GM12872 (cell line): ENCODE data around the gene CPA2.

Source experiments
- TF ChIP-seq, protein P1 (sequence below): IDR thresholded peaks from 3 replicates; pipeline ENCODE4 v1.5.1; 2011; ENCODE audit warnings: low read depth, mild to moderate bottlenecking, low read length, moderate library complexity; ENCODE audit not compliant: insufficient read depth

CPA2 gene

DNA sequence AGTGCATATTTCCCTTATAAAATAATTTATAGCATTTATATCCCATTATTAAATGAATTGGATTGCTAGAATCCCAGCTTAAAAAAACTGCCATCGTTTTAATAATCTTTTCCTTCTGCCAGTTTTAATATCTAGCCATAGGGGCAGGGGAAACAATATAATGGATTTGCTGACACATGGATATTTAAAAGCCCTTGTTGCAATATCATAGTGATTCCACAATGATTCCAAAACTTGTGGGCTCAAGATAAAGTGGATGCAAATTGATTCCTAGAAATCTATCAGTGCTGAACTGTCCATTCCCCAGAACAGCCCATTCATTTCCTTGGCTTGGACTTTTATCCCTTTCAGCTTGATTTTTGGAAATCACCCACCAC lies 2.6 kb downstream of the CPA2 start:
- TF ChIP-seq, protein P1, sequence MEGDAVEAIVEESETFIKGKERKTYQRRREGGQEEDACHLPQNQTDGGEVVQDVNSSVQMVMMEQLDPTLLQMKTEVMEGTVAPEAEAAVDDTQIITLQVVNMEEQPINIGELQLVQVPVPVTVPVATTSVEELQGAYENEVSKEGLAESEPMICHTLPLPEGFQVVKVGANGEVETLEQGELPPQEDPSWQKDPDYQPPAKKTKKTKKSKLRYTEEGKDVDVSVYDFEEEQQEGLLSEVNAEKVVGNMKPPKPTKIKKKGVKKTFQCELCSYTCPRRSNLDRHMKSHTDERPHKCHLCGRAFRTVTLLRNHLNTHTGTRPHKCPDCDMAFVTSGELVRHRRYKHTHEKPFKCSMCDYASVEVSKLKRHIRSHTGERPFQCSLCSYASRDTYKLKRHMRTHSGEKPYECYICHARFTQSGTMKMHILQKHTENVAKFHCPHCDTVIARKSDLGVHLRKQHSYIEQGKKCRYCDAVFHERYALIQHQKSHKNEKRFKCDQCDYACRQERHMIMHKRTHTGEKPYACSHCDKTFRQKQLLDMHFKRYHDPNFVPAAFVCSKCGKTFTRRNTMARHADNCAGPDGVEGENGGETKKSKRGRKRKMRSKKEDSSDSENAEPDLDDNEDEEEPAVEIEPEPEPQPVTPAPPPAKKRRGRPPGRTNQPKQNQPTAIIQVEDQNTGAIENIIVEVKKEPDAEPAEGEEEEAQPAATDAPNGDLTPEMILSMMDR = no peak

DNA sequence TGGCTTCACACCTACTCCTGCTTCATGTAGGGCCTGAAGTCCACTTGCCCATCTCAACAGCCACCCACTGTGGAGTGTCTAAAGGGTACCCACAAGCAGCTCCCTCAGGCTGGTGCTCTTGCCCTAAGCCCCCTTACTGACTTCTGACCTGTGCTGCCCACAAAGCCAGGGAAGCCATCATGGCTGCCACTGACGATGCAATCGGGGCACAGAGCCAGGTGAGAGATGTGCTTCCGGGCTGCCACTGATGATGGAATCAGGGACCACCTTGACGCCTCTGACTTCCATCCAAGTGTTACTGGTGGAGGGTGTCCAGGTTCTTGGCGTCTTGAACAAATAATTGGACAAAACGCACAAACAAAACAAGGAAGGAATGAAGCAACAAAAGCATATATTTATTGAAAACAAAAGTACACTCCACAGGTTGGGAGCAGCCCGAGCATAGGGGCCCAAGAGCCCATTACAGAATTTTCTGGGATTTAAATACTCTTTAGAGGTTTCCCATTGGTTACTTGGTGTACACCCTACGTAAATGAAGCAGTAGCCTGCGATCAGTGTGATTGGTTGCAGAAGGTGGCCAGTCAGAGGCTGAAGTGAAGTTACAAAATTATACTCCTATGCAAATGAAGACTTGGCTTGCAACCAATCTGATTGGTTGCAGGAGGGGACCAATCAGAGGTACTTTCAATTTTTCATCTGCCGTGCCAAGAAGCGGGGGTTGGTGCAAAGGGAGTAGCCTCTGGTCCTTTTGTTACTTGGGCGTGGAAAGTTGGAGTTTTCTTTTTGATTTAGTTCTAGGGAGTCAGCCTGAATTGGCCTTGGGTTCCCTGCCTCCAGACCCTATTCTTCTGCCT lies 4.5 kb downstream of the CPA2 start:
- TF ChIP-seq, protein P1 = no peak

DNA sequence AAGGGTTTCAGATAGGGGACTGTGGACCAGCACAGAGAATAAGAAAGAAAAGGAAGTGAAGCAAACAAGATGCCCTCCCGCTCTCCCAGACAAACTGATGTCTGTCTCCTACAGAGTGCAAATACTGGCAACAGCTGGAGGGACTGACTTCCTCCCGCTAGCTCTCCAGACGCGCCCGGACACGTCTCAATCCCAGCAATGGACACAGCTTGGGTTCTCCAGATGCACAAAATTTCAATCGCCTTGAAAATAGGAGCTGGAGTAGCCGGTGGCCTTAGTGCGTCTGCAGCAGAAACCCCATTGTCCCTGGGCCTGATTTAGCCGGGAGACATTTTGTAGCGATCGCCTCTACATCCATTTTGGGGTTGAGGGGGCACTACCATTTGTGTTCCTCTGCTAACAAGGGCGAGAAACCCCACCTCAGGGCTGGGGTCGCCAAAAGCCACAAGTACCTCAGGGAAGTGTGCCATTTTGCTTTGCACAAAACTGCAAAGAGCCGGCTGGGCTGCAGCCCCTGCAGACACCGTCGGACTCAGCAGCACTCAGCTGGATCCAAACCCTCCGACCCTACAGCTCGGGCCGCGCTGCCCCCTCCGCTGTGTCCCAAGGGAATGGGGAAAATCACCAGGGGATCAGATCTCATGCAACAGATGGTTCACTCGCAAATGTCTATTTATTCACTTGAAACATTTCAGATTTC lies 5.9 kb downstream of the CPA2 start:
- TF ChIP-seq, protein P1 = no peak

DNA sequence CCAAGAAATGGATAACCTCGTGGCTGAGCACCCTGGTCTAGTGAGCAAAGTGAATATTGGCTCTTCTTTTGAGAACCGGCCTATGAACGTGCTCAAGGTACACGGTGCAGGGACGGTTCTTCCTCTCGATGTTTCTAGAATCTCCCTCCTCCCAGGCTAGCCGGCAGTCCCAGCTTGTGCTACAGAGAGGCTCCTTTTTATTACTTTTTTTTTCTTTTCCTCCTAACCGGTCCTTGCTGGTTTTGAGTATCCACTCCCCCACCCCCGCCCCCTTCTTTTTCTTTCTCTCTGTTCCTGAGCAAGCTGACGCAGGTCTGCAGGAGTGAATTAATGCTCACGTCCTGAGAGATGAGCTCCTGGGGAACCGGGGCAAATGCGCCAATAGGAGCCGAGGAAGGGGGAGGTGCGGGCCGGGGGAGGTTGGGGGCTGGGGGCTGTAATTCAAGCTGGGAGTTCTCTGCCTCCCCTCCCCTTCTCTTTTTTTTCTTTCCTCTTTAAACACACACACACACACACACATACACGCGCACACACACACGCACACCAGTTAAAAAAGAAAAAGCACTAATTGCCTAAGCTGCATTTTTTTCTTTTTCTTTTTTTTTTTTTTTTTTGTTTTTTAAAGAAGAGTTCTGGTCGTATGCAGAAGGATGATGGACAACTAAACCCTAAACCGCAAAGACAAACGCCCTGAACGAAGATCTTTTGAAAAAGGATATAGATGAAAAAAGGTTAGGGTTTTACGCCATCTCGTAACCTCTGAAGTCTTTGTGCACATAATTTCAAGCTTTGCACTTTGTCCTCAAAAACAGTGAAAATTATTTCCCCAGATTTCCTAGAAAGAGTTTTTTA lies 6.6 kb downstream of the CPA2 start:
- TF ChIP-seq, protein P1 = no peak

DNA sequence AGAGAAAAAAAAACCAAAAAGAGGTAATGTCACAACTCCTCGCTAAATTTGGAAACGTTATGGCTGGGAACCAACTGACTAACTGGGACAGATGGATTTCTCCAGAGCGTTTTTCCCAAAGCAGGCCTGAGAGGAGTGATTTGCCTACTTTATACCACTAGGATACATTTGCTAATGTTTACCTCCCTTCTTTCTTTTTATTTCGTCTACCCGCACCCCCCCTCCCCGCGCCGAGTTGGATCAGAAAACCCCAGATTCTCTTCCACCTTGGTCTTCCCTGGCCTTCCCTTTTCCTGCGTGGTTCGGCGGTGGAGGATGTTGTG lies 7.2 kb downstream of the CPA2 start:
- TF ChIP-seq, protein P1 = no peak

DNA sequence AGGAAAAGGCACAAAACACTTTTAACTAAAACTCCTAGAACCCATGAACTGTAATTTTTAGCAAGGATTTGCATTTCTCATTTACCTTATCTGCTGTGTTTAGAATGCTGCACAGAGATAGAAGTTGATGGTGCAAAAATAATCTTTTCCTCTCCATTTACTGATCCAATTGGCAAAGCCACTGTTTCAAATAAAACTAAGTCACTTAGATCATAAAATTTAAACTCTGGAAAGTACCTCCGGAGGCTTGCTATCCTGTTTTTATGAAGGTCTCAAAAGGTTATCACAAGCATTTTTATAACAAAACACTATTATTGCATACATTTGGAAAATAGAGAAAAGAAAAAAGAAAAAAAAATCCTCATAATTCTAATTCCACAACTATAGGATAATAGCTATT lies 7.6 kb downstream of the CPA2 start:
- TF ChIP-seq, protein P1 = no peak

DNA sequence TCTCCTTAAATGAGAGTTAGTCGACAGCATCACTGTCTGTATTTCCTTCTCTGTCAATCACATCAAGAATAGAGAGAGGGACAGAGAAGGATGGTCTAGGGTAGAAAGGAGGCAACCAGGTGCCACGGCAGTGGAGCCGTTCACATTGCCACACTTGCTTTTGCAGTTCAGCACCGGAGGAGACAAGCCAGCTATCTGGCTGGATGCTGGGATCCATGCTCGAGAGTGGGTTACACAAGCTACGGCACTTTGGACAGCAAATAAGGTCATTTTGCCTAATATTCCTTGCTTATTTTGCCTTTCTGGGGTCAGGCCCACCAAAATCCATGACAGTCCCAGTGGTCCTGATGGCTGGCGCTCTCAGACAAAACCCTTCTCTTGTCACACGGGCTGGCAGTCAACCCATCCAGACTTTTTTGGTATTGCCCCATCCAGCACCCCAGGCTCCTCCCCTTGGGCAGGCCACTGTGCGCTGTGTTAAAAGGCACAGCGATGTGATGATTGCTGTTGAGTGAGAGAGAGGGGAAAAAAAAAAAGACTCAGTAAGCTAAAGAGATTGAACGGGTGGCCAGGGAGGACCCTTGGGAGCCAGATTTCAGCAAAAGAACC lies 8.4 kb downstream of the CPA2 start:
- TF ChIP-seq, protein P1 = no peak
